HepG2 (cell line): ENCODE data around the gene TASOR2. TPM values are rescaled to one million over a fixed set of nuclear protein-coding genes. Genes with fewer than 3 reads are reported as not detected.

Experiments
- CREM ChIP-seq, 2 experiments: sonication (generic) in 1 of 2; formaldehyde crosslinking in 1 of 2; IDR thresholded peaks; 2 replicates each; pipeline versions ENCODE4 v1.4.0 to v1.6.1; 2016 to 2020; ENCODE audit warnings: antibody characterized with exemption in 1 of 2, mild to moderate bottlenecking in 1 of 2, missing genetic modification reagents in 1 of 2
- FOXP1 ChIP-seq, 2 experiments: fragments of 450-650 bp in 1 of 2; IDR thresholded peaks; 2 replicates each; pipeline ENCODE4 v1.6.1; 2017 to 2018; ENCODE audit warnings: antibody characterized with exemption in 1 of 2
- FOXP4 ChIP-seq: sonication (generic); formaldehyde crosslinking; IDR thresholded peaks from 2 replicates; pipeline ENCODE4 v1.4.0; 2020; ENCODE audit warnings: missing genetic modification reagents
- HNRNPK ChIP-seq: fragments of 200-400 bp; formaldehyde crosslinking; IDR thresholded peaks from 2 replicates; pipeline ENCODE4 v1.6.1; 2018; ENCODE audit warnings: low read length, low read depth, moderate library complexity, mild to moderate bottlenecking; ENCODE audit not compliant: poor library complexity, severe bottlenecking
- HOXA7 ChIP-seq: sonication (generic); formaldehyde crosslinking; IDR thresholded peaks from 2 replicates; pipeline ENCODE4 v1.8.1; 2022; ENCODE audit warnings: mild to moderate bottlenecking, missing genetic modification reagents, moderate library complexity
- KAT8 ChIP-seq: IDR thresholded peaks from 2 replicates; pipeline ENCODE4 v1.6.1; 2016; ENCODE audit warnings: missing genetic modification reagents, missing compliant biosample characterization
- KMT2A ChIP-seq: sonication (generic); formaldehyde crosslinking; IDR thresholded peaks from 2 replicates; pipeline ENCODE4 v1.4.0; 2020; ENCODE audit warnings: missing genetic modification reagents
- MAFF ChIP-seq: IDR thresholded peaks from 2 replicates; pipeline ENCODE4 v1.6.1; 2011; ENCODE audit warnings: low read depth, low read length, improper control_type of control experiment
- MEIS1 ChIP-seq: sonication (generic); formaldehyde crosslinking; IDR thresholded peaks from 2 replicates; pipeline ENCODE4 v1.9.0; 2021; ENCODE audit warnings: mild to moderate bottlenecking, missing genetic modification reagents, moderate library complexity, borderline replicate concordance
- NFYC ChIP-seq: IDR thresholded peaks from 2 replicates; pipeline ENCODE4 v1.6.1; 2016; ENCODE audit warnings: missing genetic modification reagents, missing compliant biosample characterization
- PHF8 ChIP-seq: sonication (generic); formaldehyde crosslinking; IDR thresholded peaks from 2 replicates; pipeline ENCODE4 v1.5.0; 2020; ENCODE audit warnings: missing genetic modification reagents
- TAF15 ChIP-seq: fragments of 200-400 bp; formaldehyde crosslinking; IDR thresholded peaks from one replicate; pipeline ENCODE4 v1.6.1; 2018; ENCODE audit warnings: mild to moderate bottlenecking, low read depth, low read length; ENCODE audit not compliant: poor library complexity, severe bottlenecking
- TGIF2 ChIP-seq: IDR thresholded peaks from 2 replicates; pipeline ENCODE4 v1.6.1; 2016; ENCODE audit warnings: control low read depth, missing compliant biosample characterization
- ZBTB7A ChIP-seq: sonication (generic); formaldehyde crosslinking; IDR thresholded peaks from 2 replicates; pipeline ENCODE4 v1.8.0; 2022; ENCODE audit warnings: mild to moderate bottlenecking, missing genetic modification reagents
- ZFP62 ChIP-seq: sonication (generic); formaldehyde crosslinking; IDR thresholded peaks from 2 replicates; pipeline ENCODE4 v1.4.0; 2020; ENCODE audit warnings: missing genetic modification reagents
- ZMYM3 ChIP-seq: sonication (generic); formaldehyde crosslinking; IDR thresholded peaks from 2 replicates; pipeline ENCODE4 v1.5.1; 2020; ENCODE audit warnings: mild to moderate bottlenecking, missing genetic modification reagents
- ZNF17 ChIP-seq: sonication (generic); formaldehyde crosslinking; IDR thresholded peaks from 2 replicates; pipeline ENCODE4 v1.5.0; 2020; ENCODE audit warnings: mild to moderate bottlenecking, missing genetic modification reagents
- ZNF230 ChIP-seq: sonication (generic); formaldehyde crosslinking; IDR thresholded peaks from 2 replicates; pipeline ENCODE4 v1.4.0; 2020; ENCODE audit warnings: mild to moderate bottlenecking, missing genetic modification reagents
- ZNF430 ChIP-seq: sonication (generic); formaldehyde crosslinking; IDR thresholded peaks from 2 replicates; pipeline ENCODE4 v1.9.0; 2021; ENCODE audit warnings: mild to moderate bottlenecking, missing genetic modification reagents
- ZNF468 ChIP-seq: sonication (generic); formaldehyde crosslinking; IDR thresholded peaks from 2 replicates; pipeline ENCODE4 v1.8.0; 2022; ENCODE audit warnings: mild to moderate bottlenecking, moderate library complexity, missing genetic modification reagents
- ZNF556 ChIP-seq: sonication (generic); formaldehyde crosslinking; IDR thresholded peaks from 2 replicates; pipeline ENCODE4 v1.4.0; 2020; ENCODE audit warnings: mild to moderate bottlenecking, missing genetic modification reagents, borderline replicate concordance
- ZNF891 ChIP-seq: sonication (generic); formaldehyde crosslinking; IDR thresholded peaks from 2 replicates; pipeline ENCODE4 v1.5.0; 2020; ENCODE audit warnings: mild to moderate bottlenecking, missing genetic modification reagents
- polyA plus RNA-seq, 8 experiments: library from polyadenylated mRNA; depleted of rRNA in 3 of 8; stranded (reverse) in 7 of 8; unstranded in 1 of 8; fragments of >200 nt; fragmentation: Illumina TruSeq in 4 of 8; extraction: Trizol in 4 of 8; gene quantifications; 2 replicates each; pipeline versions ENCODE4 v1.2.1 to v1.2.3, GENCODE V29; 2011 to 2016; ENCODE audit warnings: low read depth in 4 of 8, missing spikeins in 1 of 8, mixed read lengths in 1 of 8; ENCODE audit not compliant: insufficient read depth in 1 of 8
- total RNA-seq, 5 experiments: library from RNA; depleted of rRNA; stranded (reverse); fragments of >200 nt; fragmentation: Illumina TruSeq; extraction: Trizol; gene quantifications; 2 replicates each; pipeline ENCODE4 v1.2.3, GENCODE V29; 2016; ENCODE audit warnings: low read depth in 1 of 5
- TF ChIP-seq, protein P1 (sequence below): sonication (generic); formaldehyde crosslinking; IDR thresholded peaks from 2 replicates; pipeline ENCODE4 v1.4.0; 2020; ENCODE audit warnings: missing genetic modification reagents
- TF ChIP-seq, protein P2 (sequence below): IDR thresholded peaks from 2 replicates; pipeline ENCODE4 v1.6.1; 2016; ENCODE audit warnings: missing compliant biosample characterization, missing genetic modification reagents, borderline replicate concordance
- TF ChIP-seq, protein P3 (sequence below): sonication (generic); formaldehyde crosslinking; IDR thresholded peaks from 2 replicates; pipeline ENCODE4 v1.8.1; 2023; ENCODE audit warnings: missing genetic modification reagents, mild to moderate bottlenecking, borderline replicate concordance

The TASOR2 gene
- total and polyA plus RNA-seq, 2 of the 13 experiments (the other 11 are each of a cell fraction or from before 2014, with no cell fraction given), result 24.2 to 55.3 TPM

GRCh38 chr10:5658871-5659618 lies 25.6 kb upstream of the TASOR2 start (continued):
- peak; percentile 50 for TF ChIP-seq FOXP4 (CRISPR knock-in tag)
- TF ChIP-seq ZNF17 (CRISPR knock-in tag), result no peak
- peak; percentile 89 for TF ChIP-seq MEIS1 (CRISPR knock-in tag)
- peak; percentile 68; the same call in 1 of the 2 replicates for TF ChIP-seq ZMYM3 (CRISPR knock-in tag)
- no peak for TF ChIP-seq ZFP62 (CRISPR knock-in tag)
- 0 out of 2 replicates have a peak, but pooled peaks have one; percentile 53 for TF ChIP-seq ZBTB7A (CRISPR knock-in tag)
- TF ChIP-seq, protein P1, sequence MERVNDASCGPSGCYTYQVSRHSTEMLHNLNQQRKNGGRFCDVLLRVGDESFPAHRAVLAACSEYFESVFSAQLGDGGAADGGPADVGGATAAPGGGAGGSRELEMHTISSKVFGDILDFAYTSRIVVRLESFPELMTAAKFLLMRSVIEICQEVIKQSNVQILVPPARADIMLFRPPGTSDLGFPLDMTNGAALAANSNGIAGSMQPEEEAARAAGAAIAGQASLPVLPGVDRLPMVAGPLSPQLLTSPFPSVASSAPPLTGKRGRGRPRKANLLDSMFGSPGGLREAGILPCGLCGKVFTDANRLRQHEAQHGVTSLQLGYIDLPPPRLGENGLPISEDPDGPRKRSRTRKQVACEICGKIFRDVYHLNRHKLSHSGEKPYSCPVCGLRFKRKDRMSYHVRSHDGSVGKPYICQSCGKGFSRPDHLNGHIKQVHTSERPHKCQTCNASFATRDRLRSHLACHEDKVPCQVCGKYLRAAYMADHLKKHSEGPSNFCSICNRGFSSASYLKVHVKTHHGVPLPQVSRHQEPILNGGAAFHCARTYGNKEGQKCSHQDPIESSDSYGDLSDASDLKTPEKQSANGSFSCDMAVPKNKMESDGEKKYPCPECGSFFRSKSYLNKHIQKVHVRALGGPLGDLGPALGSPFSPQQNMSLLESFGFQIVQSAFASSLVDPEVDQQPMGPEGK, result peak; percentile 53; the same call in 1 of the 2 replicates
- TF ChIP-seq HNRNPK, result no peak
- no peak for TF ChIP-seq HOXA7 (CRISPR knock-in tag)
- no peak for TF ChIP-seq FOXP1 (IDR thresholded peaks at IDR 0.05)
- peak; percentile 22; the same call in 1 of the 2 replicates for TF ChIP-seq FOXP1 (CRISPR knock-in tag; IDR thresholded peaks at IDR 0.05)
- no peak for TF ChIP-seq ZNF468
- no peak for TF ChIP-seq CREM (IDR thresholded peaks at IDR 0.05)
- no peak for TF ChIP-seq CREM (CRISPR knock-in tag; IDR thresholded peaks at IDR 0.05)
- peak; percentile 38; the same call in 1 of the 2 replicates for TF ChIP-seq PHF8 (CRISPR knock-in tag)
- TF ChIP-seq, protein P2, sequence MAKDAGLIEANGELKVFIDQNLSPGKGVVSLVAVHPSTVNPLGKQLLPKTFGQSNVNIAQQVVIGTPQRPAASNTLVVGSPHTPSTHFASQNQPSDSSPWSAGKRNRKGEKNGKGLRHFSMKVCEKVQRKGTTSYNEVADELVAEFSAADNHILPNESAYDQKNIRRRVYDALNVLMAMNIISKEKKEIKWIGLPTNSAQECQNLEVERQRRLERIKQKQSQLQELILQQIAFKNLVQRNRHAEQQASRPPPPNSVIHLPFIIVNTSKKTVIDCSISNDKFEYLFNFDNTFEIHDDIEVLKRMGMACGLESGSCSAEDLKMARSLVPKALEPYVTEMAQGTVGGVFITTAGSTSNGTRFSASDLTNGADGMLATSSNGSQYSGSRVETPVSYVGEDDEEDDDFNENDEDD (CRISPR knock-in tag), result 0 out of 2 replicates have a peak, but pooled peaks have one; percentile 35
- peak; percentile 80; the same call in 1 of the 2 replicates for TF ChIP-seq ZNF430 (CRISPR knock-in tag)
- no peak for TF ChIP-seq MAFF
- peak; percentile 9; the same call in 1 of the 2 replicates for TF ChIP-seq ZNF556 (CRISPR knock-in tag)
- 0 out of 2 replicates have a peak, but pooled peaks have one; percentile 17 for TF ChIP-seq KAT8 (CRISPR knock-in tag)
- TF ChIP-seq KMT2A (CRISPR knock-in tag), result no peak
- no peak for TF ChIP-seq TAF15
- TF ChIP-seq TGIF2 (CRISPR knock-in tag), result no peak
- TF ChIP-seq, protein P3, sequence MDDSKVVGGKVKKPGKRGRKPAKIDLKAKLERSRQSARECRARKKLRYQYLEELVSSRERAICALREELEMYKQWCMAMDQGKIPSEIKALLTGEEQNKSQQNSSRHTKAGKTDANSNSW (CRISPR knock-in tag), result no peak
- 0 out of 2 replicates have a peak, but pooled peaks have one; percentile 5 for TF ChIP-seq ZNF230
- TF ChIP-seq NFYC (CRISPR knock-in tag), result peak; percentile 77
- TF ChIP-seq ZNF891 (CRISPR knock-in tag), result peak; percentile 52; the same call in 1 of the 2 replicates
